GM12874 (cell line): ENCODE data around the gene TGFA.

Experiments used
- TF ChIP-seq, protein P1 (sequence below): IDR thresholded peaks from 2 replicates; pipeline ENCODE4 v1.5.1; 2011; ENCODE audit warnings: low read depth, mild to moderate bottlenecking, control low read depth, low read length, moderate library complexity; ENCODE audit not compliant: insufficient read depth

Gene TGFA

DNA sequence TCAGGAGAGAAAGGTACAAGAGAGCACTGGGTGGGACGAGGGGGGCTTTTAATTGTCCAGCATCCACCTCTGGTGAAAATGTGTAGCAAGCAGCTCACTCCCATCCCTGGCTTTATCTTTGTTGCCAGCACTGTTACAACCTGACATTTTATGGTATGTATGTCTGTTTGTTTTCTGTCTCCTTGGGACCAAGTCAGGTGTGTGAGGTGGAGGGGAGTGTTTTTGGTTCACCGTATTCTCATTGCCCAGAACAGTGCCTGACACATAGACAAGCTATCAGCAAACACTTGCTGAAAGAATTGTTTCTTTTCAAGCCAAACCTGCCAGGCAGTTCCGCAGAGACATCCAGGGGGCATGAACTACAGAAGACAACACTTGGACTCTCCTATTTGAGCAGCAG lies 24.7 kb downstream of the TGFA start:
- TF ChIP-seq, protein P1, sequence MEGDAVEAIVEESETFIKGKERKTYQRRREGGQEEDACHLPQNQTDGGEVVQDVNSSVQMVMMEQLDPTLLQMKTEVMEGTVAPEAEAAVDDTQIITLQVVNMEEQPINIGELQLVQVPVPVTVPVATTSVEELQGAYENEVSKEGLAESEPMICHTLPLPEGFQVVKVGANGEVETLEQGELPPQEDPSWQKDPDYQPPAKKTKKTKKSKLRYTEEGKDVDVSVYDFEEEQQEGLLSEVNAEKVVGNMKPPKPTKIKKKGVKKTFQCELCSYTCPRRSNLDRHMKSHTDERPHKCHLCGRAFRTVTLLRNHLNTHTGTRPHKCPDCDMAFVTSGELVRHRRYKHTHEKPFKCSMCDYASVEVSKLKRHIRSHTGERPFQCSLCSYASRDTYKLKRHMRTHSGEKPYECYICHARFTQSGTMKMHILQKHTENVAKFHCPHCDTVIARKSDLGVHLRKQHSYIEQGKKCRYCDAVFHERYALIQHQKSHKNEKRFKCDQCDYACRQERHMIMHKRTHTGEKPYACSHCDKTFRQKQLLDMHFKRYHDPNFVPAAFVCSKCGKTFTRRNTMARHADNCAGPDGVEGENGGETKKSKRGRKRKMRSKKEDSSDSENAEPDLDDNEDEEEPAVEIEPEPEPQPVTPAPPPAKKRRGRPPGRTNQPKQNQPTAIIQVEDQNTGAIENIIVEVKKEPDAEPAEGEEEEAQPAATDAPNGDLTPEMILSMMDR = no peak

DNA sequence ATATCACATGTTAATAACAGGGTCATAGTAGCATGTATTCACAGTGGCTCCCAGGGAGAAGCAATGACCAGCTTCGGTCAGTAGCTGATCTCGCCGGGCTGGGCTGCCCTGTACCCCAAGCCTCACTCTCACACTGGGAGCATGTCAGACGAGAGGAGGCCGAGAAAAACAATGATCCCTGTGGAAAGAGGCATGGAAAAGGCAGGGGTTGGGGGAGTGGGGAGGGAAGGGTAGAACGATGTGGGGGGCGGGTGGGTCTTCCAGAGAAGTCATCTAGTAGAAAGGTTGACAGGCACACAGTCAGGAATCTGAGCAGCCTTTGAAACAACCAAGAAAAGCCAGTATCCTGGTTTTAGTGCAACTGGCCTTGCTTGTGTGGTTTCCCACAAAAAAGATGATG lies 25.4 kb downstream of the TGFA start:
- TF ChIP-seq, protein P1 = no peak

DNA sequence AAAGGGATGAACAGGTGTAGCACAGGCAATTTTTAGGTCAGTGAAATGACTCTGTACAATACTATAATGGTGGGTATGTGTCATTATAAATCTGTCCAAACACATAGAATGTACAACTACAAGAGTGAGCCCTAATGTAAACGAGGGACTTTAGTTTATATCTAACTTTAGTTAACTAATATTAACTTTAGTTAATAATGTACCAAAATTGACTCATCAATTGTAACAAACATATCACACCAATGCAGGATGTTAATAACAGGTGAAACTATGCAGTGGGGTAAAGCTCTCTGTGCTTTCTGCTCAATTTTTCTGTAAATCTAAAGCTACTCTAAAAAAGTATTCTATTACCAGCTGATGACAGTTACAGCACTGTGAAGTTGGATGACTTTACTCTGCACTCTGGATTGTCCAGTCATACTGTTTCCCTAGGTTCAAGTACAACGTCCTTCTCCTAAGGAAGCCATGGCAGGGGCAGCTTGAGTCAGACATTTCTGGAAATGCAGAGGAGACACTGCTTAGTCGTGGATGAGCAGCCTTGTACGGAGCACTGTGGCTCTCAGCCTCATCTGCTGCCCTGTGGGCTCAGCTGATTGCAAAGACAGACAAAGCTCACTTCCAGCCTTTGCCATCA lies 26.1 kb downstream of the TGFA start:
- TF ChIP-seq, protein P1 = no peak

DNA sequence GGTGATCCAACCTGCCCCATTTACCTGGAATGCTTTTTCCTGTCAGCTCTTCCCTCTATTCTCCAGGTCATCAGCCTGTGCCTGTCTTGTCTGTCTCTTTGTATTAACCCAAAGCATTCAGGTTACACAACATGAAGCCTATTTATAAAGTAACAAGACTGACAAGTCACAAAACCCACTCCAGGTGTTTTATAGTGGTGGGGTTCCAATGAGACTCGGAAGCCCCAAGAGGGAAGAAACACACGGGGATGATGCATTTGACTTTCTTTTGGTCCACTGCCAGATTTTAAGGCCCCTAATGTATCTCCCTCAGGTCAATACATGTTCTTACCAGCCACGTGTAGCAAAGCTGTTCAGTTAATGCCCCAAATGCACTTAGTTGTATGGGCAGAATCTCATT lies 27.5 kb downstream of the TGFA start:
- TF ChIP-seq, protein P1 = no peak

DNA sequence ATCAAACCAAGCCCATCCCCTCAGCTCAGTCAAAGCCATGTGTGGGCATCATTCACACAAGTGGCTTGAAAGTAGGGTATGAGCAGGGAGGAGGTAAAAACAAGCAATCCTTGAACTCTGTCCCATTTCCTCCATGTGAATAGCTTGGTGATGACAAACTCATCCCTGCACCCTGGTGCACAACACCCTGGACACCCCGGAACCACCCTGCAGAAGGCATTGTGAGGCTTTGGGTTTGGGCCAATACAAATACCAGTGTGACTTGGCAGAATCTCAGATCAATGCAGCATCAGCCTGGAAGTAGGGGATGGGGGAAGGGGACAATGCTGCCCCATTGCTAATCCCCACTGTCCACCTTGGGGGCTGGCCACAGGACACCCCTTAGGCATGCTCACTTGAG lies 28.6 kb downstream of the TGFA start:
- TF ChIP-seq, protein P1 = no peak

DNA sequence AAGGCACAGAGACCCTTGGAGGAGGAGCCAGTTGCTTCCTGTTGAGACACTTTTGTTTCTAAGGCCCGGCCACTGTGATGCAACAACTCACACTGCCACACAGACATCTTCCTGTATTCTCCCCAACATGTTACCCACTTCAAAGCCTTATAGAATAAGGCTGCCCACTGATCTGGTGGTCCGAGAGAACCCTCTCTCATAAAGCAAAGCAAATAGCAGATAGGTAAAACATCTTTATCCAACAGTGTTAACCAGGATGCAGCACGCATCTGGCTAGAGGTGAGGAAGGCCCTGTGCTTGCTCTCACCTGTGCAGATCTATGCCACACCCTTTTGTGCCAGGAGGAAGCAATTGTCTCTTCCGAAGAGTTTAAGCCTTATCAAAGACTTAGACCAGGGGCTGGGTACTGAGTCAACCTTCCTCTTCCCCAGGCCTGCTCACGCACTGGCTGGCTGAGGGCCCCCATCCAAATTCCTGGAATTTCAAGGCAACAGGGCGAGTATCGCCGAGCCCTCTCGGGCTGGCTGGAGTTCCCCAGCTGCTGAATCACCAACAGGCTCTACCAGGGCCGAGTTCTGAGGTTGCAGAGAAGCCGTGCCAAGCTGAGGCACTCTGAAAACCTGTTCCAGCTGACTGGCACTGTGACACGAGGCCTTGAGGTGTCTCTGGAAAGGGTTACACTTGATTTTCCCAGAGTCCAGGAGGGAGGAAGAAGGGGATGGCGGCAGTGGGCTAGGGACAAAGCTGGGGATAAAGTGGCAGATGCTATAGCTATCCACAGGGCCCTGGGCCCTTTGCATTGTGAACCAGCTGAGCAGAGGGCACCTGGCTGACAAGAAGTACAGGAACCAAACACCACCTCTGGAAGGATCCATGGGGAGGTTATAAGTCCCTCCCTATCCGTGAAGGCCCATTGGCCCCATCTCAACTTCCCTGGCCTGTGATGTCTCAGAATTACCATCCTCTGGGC lies 29.3 kb downstream of the TGFA start:
- TF ChIP-seq, protein P1 = no peak

DNA sequence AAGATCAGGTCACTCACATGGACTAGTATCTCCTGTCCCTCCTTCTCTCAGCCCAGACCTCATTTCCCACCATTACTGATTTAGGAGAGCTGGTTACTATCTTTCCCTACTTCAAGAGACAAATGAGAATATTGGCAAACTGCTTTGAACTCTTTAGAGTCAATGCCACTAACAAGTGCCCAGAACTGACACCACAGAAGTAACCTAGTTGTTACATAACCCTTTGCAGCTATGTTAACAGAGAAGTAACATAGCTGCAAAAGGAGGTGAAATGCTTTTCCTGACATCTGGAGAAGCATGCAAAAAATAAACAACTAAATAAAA lies 30.0 kb downstream of the TGFA start:
- TF ChIP-seq, protein P1 = no peak
